ENCODE results near the gene ZNF236.
"Not testable (repeated sequence)": the region's sequence is repeated elsewhere in the genome, so short reads cannot be mapped to it uniquely, and the experiment has no call there.

ZNF236 gene

DNA sequence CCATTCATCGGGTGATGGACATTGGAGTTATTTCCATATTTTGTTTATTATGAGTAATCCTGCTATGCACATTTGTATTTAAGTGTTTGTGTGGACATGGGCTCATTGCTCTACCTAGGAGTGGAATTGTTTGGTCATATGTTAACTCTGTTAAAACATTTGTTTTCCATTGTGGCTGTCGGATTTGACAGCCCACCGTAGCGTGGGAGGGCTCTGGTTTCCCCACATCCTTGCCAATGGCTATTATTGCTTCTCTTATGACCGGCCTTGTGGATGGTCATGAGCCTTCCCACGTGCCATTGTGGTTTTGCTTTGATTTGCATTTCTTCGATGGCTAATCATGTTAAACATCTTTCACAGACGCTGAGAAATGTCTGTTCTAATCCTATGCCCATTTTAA is 92.0 kb downstream of the ZNF236 start:
- no peak for DNase-seq

DNA sequence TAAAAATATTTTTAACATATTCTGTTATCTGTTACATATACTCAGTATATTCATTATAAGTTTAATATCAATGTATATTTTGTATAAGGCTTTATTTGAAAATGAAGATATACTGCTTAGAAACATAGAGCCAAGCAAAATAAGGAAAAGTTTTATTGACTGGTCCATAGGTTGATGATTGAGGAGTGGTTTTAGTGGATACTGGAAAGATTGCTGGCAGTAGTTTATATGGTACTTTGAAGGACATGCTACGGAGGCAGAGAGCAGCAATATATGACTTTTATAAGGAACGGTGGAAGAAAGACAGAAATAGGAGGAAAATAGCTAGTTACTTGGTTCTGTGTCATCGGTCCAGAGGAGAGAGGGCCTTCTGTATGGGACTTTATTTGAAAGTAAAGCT is 92.4 kb downstream of the ZNF236 start:
- no peak for DNase-seq

DNA sequence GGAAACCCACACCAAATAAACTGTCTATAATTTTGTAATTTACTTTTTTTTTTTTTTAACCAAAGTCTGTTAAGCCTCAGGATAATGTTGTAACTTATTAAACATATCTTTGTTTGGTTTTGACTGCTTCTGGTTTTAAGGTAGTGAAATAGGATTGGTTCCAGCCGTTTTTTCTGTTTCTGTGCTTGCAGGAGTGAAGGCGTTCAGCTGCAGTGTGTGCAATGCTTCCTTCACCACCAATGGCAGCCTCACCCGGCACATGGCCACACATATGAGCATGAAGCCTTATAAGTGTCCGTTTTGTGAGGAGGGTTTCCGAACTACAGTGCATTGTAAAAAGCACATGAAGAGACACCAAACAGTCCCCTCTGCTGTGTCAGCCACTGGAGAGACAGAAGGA is 93.1 kb downstream of the ZNF236 start:
- DNase-seq: no peak

DNA sequence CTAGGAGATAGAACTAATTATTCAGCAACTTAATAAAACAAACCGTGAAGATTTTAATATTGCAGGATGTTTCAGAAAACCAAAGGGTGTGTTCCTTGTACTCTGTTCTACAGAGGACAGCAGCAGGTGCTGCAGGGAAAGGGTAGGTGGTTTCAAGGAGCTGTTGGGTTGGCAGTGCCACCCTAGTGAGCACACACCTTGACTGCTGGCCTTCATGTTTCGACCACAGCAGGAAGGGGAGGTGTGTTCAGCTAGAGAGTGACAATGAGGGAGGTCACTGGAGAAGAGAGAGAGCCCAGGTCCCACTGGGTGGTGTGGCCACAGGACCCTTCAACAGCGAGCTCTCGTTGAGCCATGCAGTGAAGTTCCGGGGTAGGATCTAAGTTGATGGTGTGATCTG is 98.6 kb downstream of the ZNF236 start:
- DNase-seq: no peak

DNA sequence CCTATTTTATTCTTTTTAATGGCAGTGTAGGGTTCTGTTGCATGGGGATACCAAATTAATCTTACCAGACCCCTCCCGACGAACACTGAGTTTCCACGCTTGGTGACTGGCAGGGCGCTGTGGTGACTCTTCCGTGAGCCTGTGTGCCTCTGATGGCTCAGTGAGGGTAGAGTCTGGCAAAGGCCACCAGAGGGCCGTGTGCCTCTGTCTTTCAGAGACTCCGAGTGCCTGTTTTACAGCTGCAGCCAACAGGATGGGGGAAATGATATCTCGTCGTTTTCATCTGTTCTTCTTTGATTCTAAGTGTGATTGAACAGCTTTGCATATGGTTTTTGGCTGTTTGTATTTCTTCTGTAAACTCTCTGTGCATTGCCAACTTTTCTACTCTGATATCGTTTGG is 99.8 kb downstream of the ZNF236 start:
- peak; percentile 58 to 73 for DNase-seq

DNA sequence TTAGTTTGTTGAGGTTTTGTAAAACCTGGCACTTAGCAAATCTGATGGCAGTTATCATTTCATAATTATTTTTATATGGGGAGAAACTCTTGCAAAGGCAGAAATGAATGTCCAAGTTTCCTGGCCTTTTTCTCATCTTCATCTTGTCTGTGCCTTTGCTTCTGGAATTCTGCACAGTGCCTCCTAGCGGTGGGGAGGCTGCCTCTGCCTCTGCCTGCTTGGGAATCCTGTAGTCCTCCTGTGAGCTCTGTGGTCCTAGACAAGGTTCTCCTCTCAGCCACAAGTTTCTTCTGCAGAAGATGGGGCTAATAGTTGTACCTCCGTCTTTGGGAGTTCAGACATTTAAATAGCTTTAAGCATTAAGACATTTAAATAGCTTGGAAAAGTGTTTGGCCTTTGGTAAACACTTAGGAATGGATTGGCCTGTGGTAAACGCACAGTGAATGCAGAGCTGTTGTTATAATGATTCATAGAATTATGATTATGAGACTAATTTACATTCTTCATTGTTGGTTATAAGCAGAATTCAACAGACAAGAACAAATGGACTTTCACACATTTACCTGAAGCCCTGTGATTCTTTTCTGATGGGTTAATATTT is 101.2 kb downstream of the ZNF236 start:
- DNase-seq: peak; percentile 15 to 43

DNA sequence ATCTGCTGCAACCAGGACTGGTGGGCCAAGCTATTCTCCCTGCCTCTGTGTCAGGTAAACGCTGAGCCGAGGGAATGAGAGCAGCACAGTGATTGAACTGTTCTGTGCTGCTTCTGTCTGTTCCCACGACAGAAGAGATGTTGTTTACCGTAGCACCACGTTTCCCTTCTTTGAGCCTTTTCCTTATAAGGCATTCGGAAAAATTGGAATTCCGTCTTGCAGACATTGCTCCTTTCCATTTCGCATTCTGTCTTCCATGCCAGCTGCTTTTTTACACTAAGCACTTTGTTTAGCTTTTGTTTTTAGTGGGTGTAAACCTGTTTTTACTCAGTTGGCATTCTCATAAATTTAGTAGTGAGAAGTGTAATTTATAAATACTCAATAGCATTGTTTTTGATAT is 103.1 kb downstream of the ZNF236 start:
- no peak for DNase-seq

DNA sequence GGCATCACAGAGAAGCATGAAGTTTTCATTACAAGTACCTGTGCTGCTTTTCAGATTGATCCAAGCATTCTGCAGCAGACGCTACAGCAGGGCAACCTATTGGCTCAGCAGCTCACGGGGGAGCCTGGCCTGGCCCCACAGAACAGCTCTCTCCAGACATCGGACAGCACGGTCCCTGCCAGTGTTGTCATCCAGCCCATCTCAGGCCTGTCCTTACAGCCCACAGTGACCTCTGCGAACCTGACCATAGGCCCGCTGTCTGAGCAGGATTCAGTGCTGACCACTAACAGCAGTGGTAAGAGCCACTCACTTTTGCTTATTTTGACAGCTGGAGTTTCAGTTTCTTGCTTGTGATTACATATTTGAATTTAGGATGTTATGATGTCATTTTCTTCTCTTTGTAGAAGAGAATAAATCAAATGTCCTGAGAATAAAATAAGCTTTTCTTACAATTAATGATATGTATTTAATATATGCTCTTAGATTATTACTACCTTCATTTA is 104.9 kb downstream of the ZNF236 start:
- no peak for DNase-seq

DNA sequence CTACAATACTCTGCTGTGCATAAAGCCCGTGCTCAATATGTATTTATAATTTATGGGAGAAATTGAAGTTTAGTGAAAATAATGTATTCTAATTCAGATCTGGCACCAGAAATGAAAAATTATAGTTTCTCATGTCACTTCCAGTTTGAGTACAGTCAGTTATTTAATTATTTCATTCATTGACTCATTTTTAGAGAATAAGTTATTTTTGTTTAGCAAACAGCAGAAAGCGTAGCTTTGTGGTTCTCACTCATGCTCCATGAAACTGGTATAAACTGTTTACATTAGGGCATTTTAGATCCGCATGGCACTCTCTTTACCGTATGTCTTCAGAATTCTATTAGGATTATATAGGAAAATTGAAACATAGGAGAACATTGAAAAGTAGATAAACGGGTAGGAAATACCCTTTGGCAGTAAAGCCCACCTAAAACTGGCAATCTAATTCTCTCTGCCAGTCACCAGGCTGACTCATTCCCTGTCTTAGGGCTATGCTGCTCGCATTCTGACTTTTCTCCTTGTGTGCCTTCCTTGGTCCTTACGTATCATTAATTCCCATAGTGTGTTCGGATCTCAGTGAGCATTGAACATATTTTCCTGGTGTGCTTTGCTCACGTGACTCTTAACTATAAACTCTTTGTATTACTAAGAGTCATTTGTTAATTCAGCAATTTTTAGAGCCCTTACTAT is 106.0 kb downstream of the ZNF236 start:
- no peak for DNase-seq

DNA sequence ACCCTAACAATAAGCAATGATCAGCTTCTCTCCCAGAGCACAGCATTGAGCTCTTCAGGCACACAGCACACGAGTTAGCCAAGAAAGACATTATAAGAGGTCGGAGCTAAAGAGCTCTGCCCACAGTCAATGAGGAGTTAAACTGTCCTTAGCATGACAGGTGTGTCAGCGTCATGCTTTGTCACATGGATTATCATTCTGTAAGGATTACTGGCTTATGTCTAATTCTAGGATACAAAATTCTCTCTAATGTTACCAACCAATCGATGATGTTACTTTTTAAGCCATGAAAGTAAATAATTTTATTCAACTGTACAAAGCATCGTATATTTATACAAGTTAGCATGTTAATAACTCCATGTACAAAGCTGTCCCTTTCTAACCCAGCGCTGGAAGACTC is 108.8 kb downstream of the ZNF236 start:
- DNase-seq: no peak

DNA sequence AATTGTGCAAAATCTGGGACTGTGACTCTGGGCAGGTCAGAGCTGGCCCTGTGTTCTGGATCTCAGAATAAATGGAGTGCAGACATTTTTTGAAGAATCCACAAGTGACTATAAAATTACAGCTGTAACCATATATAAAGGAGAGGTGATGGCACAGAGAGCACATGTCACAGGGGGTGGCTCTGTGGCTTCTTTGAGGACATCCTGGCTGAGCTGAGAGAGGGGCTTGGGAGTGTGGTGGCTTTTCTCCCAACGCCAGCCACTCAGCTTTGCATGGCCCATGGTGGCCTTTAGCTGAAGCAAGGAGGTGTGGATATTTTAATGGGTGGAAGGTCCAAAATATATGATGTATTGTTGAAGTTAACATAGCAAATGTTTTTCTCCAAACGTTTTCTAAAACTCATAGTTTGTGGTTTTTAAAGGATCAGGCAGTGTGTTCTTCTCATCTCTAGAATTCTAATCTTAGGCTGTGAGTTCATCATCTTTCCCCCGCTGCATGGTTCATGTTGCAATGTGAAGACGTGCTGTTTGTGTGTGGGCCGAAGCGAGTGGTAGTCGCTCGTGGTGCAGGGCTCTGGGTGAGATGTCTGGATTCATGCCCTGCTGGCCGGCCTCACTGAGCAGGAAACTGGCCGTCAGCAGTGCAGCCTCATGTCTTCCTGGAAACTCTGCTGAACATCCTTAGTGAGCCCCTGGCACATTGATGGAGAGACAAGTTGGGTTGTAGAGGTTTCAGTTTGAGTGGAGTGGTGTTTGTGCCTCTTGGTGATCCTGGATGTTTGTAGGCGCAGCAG is 109.9 kb downstream of the ZNF236 start:
- DNase-seq: no peak

DNA sequence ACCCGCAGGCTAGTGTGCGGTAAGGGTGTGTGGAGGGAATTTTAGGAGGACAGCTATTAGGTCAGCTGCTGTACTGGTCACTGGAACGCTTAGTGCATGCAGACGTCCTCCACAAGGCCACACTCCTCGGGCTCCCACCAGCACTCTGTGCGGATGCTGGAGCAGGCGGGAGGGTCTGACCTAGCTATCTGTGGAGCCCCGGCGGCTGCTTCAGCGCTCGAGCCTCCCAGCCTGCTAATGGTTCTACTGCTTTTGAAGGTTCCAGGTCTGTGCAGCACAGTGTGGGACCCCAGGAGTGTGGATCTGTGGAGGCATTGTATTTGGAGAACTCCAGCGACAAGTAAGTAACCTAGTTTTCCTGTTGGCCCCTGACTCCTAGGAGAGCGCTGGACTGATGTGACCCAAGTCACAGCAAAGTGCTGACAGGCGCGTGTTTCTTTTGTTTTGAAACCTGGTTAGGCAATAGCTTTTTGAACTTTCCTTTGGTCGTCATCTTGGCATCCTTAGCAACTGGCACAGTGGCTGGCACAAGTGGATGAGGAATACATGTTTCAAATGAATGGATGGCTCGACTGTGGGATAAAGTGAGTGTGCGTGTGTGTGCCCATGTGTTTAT is 113.5 kb downstream of the ZNF236 start:
- no peak for DNase-seq

DNA sequence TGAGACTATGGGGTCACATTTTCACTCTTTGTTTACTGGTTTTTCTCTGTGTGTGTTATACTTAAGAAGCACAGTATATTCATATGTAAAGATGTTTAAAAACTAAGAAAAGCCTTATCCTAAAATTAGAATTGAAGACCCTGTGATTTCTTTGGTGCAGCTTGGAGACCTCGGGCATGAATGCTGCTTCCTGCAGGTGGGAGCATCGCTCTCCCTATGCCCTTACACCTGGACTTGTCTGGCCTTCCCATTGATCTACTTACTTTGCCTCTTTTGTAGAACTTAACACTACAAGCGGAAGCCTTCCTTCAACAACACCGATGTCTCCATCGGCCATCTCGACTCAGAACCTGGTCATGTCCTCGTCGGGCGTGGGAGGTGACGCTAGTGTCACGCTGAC is 114.5 kb downstream of the ZNF236 start:
- no peak for DNase-seq

DNA sequence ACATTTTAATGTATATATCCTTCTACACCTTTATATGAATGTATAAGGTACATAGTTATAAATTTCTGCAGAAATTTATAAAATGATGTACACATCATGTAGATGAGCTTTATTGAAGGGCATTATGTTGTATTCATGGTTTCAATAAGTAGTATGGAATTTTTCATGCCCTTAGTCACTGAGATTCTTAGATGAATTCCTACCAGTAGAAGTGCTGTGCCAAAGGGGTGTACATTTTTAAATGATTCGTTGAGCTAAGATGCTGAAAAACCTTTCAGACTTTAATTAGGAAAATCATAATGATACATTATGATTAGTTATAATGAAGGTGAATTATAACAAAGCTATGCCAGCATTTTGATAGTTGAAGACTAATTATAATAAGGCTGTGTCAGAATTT is 115.2 kb downstream of the ZNF236 start:
- DNase-seq: no peak

DNA sequence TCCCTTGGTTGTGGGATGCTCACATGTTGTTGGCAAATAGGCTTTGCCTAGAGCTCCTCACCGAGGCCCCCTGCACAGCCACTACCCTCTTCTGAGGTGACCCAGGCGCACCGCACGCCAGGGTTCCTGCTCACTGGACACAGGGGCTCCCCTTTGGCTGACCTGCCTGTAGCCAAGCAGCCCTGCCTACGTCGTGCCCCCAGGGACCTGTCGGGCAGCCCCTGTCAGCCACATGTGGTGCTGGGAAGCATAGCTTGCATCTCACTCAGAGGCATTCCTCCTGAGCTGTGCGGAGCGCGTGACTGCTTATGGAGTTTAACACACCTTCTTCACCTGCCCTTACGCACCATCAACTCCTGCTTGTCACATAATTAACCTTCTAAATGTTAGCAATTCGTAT is 116.3 kb downstream of the ZNF236 start:
- no peak for DNase-seq

DNA sequence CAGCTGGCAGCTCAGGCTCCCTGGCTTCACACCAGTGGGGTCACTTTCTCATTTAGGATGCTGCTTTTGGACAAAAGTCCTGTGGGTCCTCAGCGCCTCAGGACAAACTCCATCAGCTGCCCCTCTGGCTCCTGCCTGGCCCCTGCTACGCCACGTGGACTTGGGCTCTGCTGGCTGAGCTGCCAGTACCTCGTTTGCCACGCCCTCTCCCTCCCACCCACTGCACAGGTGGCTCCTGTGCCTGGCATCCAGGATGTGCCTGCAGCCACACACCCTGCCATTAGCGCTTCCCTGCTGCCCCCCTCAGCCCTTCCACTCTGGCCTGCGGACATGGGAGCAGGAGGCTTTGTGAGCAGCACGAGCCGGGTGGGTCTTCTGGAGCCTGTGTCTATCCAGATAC is 118.9 kb downstream of the ZNF236 start:
- no peak for DNase-seq

DNA sequence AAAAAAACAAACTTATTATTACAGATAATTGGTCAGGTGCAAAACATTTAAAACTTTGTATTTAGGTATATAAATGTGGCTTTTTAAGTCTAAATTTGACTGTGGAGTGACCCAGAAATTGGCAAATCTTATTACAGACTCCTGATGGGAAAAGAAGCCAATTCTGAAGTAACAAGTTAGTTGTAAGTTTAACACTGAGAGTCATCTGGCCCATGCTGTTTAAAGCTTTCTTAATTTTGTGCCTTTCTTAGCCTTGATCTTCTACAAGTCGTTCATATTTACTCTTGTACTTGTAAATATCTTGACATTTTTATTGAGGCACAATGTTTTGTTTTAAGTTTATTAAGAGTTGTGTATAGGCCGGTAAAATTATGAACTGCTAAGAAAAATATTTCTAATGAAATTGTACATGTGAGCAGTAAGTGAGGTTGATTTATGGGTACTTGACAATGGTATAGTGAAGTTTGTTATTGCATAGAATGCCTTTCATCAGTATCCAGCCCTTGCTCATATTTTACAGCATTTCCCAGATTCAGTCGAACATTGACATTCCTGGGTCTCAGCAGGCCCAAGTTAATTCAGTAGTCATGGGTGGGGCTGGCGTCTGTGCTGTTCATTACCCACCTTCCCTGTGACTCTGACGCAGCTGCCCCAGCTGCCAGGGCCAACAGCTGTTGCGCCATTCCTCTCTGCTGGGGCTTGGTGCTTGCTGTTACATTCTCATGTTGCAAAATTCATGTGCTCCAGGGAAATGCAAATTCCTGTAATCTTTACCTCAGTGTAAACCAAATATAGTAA is 121.4 kb downstream of the ZNF236 start:
- DNase-seq: no peak

DNA sequence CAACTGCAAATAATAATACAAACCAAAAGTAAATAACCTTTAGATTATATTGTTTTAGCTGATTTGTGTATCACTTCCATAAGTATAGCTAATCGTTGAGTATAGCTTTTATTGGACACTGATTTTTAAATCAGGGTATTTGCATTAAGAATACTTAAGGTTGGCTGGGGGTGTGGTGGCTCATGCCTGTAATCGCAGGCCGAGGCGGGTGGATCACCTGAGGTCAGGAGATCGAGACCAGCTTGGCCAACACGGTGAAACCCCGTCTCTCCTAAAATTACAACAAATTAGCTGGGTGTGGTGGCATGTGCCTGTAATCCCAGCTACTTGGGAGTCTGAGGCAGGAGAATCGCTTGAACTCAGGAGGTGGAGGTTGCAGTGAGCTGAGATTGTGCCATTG is 122.0 kb downstream of the ZNF236 start:
- not testable (repeated sequence) for DNase-seq

DNA sequence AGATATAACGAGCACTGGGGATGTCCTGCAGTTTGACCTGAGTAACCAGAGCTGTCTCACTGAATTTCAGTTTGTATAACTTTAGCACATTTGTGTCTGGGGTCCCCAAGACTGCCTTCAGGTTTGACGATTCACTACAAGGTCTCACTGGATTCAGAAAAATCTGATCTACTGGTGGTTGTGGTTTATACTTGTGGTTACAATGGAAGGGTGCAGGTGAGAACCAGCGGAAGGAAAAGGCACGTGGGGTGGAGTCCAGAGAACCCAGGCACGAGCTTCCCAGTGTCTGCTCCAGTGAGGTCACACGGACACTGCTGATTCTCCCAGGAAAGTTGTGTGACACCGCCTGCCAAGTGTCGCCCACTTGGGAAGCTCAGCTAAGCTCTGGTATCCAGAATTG is 126.0 kb downstream of the ZNF236 start:
- no peak for DNase-seq

DNA sequence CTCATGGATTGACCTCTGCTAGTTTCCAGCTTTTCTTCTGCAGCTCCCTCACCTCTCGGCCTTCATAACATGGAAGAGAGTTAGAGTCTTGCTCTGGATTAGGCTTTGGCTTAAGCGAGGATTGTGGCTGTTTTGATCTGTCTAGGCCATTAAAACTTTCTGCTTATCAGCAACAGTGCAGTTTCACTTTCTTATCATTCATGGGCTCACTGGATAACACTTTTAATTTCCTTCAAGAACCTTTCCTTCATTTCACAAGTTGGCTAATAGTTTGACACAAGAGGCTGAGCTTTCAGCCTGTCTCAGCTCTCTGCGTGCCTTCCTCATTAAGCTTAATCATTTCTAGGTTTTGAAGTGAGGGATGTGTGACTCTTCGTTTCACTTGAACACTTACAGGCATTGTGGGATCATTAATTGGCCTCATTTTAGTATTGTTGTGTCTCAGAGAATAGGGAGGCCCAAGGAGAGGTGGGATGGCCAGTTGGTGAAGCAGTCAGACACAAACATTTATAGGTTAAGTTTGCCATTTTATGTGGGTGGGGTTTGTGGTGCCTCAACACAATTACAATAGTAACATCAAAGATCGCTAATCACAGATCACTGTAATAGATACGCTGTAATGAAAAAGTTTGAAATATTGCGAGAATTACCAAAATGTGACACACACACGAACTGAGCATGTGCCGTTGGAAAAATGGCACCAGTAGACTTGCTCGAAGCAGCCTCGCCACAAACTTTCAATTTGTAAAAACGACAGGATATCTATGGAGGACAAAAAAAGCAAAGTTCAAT is 129.3 kb downstream of the ZNF236 start:
- DNase-seq: no peak

DNA sequence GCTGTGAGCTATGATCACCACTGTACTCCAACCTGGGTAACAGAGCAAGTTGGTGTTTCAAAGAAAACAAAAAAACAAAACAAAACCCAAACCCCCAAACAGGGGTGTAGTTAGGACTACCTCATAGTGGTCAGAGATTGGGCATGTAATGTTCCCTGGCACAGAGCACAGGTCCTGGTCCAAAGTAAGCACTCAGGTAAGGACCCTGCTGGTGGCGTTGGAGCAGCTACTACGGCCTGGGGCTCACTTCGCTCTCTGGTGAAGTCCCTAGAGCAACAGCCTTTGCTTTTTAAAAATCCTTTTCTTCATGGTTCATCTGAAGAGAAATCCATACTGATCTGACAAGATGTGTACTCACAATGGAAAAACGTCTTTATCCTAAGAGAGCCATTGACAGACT is 130.4 kb downstream of the ZNF236 start:
- no peak for DNase-seq

DNA sequence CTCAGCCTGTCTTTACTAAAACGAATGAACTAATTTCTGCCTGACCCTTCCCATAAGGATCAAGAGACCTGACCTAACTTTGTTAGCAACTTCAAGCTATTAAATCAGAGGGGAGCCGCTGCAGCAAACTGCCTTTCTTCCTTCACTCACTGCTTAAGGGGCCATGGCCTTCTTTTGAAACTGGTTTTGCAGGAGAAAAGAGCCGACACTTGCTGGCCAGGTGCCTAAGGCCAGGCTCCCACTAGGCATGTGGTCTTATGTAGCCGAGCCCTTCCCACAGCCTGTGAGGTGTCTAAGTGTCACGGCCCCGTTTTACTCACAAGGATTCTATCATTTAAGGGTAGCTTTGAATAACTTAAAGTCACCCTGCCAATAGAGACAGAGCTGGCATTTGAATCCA is 130.8 kb downstream of the ZNF236 start:
- DNase-seq: no peak

All from SHP77 (cell line).